AML-193 (cell line): ENCODE measurements around the gene SBSN.

Source experiments
- DNase-seq, 2 experiments: peaks; one replicate each; lab custom pipeline; 2025; lab: John Stamatoyannopoulos, UW

SBSN gene

GRCh38 chr19:35528218-35529038 lies at the start of gene SBSN:
SBSN (minus strand) TSS chr19:35528311; CDS start chr19:35528281, 30 bp downstream.
- no peak for DNase-seq

GRCh38 chr19:35571406-35571965 lies 43.4 kb upstream of the SBSN start:
- no peak for DNase-seq

GRCh38 chr19:35569281-35569781 lies 41.2 kb upstream of the SBSN start:
- DNase-seq = no peak

- DNase-seq = no peak
Measured at GRCh38 chr19:35566738-35567137, 38.6 kb upstream of the SBSN start.

- no peak for DNase-seq
Measured at GRCh38 chr19:35565016-35565856, 37.1 kb upstream of the SBSN start.

- DNase-seq = no peak
Measured at GRCh38 chr19:35563207-35563829, 35.2 kb upstream of the SBSN start, which contains the start of gene ATP4A. ATP4A (minus strand) TSS chr19:35563658; CDS start chr19:35563629, 29 bp downstream.

GRCh38 chr19:35562776-35563175 lies 34.7 kb upstream of the SBSN start:
- no peak for DNase-seq

GRCh38 chr19:35562336-35562735 lies 34.2 kb upstream of the SBSN start:
- no peak for DNase-seq

GRCh38 chr19:35561436-35561835 lies 33.3 kb upstream of the SBSN start:
- DNase-seq = no peak

GRCh38 chr19:35560677-35561076 lies 32.6 kb upstream of the SBSN start:
- DNase-seq = no peak

GRCh38 chr19:35560271-35560670 lies 32.2 kb upstream of the SBSN start:
- no peak for DNase-seq

- no peak for DNase-seq
Measured at GRCh38 chr19:35559781-35560180, 31.7 kb upstream of the SBSN start.

- DNase-seq = no peak
Measured at GRCh38 chr19:35559281-35559659, 31.2 kb upstream of the SBSN start.

GRCh38 chr19:35558400-35559280 lies 30.5 kb upstream of the SBSN start:
- no peak for DNase-seq

- no peak for DNase-seq
Measured at GRCh38 chr19:35557539-35558399, 29.7 kb upstream of the SBSN start.

GRCh38 chr19:35556846-35557538 lies 28.9 kb upstream of the SBSN start:
- DNase-seq = no peak

- DNase-seq = no peak
Measured at GRCh38 chr19:35556025-35556590, 28.0 kb upstream of the SBSN start.

- DNase-seq = peak in 1 of 2 experiments; percentile 7
Measured at GRCh38 chr19:35555301-35556005, 27.3 kb upstream of the SBSN start.
